HG03342 (cell line): ENCODE measurements around the gene TBC1D1.

Experiments
- ATAC-seq: cut with Tn5 transposase; IDR thresholded peaks from one replicate; pipeline ENCODE4 v1.9.1; 2021; ENCODE audit warnings: mild to moderate bottlenecking, moderate library complexity; ENCODE audit not compliant: unreplicated experiment

TBC1D1 gene

GRCh38 chr4:38182334-38182998 is 291.6 kb downstream of the TBC1D1 start:
- ATAC-seq = no peak

- ATAC-seq = no peak
Observed at GRCh38 chr4:38184404-38184803, 293.5 kb downstream of the TBC1D1 start.

- ATAC-seq = no peak
Observed at GRCh38 chr4:38185406-38186144, 294.7 kb downstream of the TBC1D1 start.

- ATAC-seq = no peak
Observed at GRCh38 chr4:38188136-38188535, 297.3 kb downstream of the TBC1D1 start.

GRCh38 chr4:38188631-38189101 is 297.8 kb downstream of the TBC1D1 start:
- no peak for ATAC-seq
